GM18511 (cell line): ENCODE results near the gene COX17.

Experiments used
- ATAC-seq: cut with Tn5 transposase; IDR thresholded peaks from one replicate; pipeline ENCODE4 v1.9.1; 2021; ENCODE audit warnings: mild to moderate bottlenecking, moderate library complexity; ENCODE audit not compliant: unreplicated experiment

Gene COX17

DNA sequence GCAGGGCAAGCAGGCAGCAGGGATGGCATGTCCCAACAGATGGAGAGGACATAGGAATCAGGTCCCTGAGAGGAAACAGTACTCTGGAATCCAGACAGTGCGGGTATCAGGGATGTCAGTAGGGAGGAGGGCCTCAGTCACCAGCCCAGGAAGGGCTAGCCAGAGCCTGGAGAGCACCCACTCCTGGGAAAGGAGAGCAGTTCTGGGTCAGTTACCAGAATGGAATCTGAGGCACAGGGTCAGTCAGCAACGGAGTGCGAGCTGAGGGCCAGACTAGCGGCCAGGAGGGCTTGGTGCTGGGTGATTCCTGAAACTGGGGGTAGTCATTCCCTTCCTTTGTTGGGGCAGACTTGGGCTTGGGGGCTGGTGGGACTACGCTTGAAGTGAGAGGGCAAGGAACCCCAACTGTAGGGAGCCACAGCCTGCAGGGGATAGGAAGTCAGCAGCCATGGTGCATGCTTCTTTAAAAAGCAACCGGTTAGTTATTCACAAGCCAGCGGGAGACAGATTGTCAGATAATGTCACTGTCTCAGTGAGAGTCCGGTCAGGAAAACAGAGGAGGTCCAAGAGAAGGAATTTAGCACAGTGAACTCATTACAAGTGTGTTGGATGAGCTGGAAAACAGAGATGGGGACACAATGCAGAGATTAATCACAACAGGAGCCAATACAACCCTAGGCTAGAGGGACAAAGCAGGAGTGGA lies 51.6 kb downstream of the COX17 start:
- ATAC-seq, result no peak

DNA sequence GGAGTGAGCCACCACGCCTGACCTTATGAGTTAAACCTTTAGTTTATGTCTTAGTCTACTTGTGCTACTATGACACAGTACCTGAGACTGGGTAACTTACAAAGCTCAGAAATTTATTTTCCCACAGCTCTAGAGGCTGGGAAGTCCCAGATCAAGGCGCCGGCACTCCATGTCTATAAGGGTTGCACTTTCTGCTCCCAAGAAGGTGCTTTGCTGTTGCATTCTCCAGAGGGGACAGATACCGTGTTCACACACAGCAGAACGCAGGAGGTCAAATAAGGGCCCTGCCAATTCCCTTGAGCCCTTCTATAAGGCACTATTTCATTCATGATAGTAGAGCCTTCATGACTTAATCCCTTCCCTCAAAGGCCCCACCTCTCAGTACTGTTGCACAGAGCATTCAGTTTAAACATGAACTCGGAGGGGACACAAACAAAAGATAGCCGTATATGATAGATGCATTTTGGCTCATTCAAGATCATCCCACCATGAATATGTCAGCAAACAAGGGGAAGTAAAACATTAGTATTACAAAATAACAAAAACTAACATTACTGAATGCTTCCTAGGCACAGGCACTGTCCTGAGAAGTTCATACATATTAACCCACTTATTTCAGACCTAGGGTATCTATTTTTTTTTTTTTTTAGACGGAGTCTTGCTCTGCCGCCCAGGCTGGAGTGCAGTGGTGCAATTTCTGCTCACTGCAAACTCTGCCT lies 53.0 kb downstream of the COX17 start:
- ATAC-seq, result no peak

DNA sequence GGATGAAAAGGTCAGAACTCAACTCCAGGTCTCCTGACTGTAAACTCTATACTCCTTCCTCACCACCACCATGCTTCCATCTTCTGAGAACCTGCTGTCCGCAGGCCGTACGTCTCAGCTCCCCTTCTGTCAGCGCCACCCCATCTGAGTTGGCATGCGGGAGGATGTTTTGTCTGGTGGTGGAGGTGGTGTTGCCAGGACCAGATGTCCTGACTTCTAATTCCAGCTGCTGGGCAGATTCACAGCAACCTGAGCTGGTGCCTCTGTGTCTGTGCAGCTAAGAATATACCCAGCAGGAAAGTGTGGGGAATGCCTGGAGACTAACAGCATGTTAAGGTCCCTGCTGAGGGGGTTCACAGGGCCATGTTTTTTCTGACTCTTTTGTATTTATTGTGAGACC lies 56.3 kb downstream of the COX17 start:
- no peak for ATAC-seq
